WI38 (cell line): ENCODE data around the gene FBXO8.

ENCODE experiments used
- H3K4me3 ChIP-seq: 2 replicates; pipeline ENCODE4 v1.5.1; 2011; ENCODE audit warnings: low read depth, mild to moderate bottlenecking, control low read depth, low read length
- CTCF ChIP-seq: IDR thresholded peaks from 2 replicates; pipeline ENCODE4 v1.5.1; 2012; ENCODE audit warnings: low read depth, mild to moderate bottlenecking, control low read depth, low read length

The FBXO8 gene

GRCh38 chr4:174245714-174246113 lies 37.8 kb downstream of the FBXO8 start:
- no peak overlapping the region for H3K4me3 ChIP-seq
- no peak for TF ChIP-seq CTCF

DNA sequence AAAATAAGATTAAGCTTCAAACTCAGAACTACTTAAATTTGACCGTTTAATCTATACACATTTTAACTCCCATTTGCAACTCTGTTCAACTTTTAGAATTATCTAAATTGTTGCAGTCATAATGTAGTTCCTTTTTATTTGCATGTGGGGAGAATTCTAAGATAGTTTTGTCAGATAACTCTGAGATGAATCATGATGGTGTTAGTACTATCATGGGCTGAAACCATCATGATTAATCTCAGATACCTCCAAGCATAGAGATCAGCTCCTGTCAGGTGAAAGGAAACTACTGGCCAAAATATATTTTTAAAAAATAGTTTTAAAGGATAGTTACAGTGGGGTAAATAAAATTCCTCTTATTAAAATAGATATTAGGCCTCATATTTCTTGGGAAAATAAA lies 39.0 kb downstream of the FBXO8 start:
- no peak for TF ChIP-seq CTCF
- H3K4me3 ChIP-seq = no peak overlapping the region

GRCh38 chr4:174241162-174241561 lies 42.3 kb downstream of the FBXO8 start:
- TF ChIP-seq CTCF = no peak
- no peak overlapping the region for H3K4me3 ChIP-seq

GRCh38 chr4:174236359-174236758 lies 47.1 kb downstream of the FBXO8 start:
- no peak for TF ChIP-seq CTCF
- no peak overlapping the region for H3K4me3 ChIP-seq

GRCh38 chr4:174230680-174231079 lies 52.8 kb downstream of the FBXO8 start:
- no peak overlapping the region for H3K4me3 ChIP-seq
- TF ChIP-seq CTCF = no peak

GRCh38 chr4:174230148-174230547 lies 53.3 kb downstream of the FBXO8 start:
- no peak for TF ChIP-seq CTCF
- no peak overlapping the region for H3K4me3 ChIP-seq

- no peak overlapping the region for H3K4me3 ChIP-seq
- TF ChIP-seq CTCF = no peak
Measured at GRCh38 chr4:174228988-174229387, 54.5 kb downstream of the FBXO8 start.
